ENCODE data around the gene MTG2. TPM values are rescaled to one million over a fixed set of nuclear protein-coding genes. Genes with fewer than 3 reads are reported as not detected.

MTG2 gene
- total RNA-seq, 1 donor from 2014 or later: 45.4 TPM

DNA sequence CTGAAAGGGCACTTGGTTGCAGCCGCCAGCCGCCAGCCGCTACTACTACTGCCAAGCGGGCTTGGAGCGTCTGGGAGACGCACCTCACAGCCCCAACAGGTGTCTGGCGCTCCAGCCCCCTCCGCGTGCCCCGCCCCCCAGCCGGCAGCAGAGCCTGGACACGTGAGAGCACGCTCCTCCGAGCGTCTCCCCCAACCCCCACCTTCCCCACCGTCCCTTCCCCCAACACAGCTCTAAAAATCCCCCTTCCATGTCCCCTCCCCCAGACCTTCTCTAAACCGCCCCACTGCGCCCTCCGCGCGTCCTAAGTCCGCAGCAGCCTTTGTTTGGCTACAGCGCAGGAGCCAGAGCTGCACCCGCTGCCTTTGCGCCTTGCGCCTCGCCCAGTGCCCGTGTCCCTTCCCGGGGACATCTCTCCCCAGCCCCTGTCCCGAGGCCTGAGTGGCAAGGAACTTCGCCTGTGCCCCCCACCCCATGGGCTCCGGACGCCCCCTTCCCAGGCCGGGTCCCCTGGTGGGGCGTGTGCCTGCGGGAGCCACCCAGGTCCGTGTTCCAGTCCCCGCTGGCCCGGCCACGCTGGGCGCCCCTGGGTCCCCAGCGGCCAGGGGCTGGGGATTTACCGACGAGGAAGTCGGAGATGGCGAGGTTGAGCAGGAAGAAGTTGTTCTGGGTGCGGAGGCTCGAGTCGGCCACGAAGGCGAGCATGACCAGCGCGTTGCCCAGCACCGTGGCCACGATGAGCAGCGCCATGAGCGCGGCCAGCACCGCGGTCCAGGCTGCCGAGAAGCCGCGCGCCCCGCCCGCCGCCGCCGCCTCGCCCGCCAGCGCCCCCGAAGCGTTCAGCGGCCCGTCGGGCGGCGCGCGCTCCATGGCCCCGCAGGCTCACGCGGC is 36.5 kb downstream of the MTG2 start:
- no peak for DNase-seq (ENCODE audit: low spot score)
- Mint-ChIP-seq H3K9me3 (no peaks in the 10 kb centered on the region), H3K27ac (no peak overlapping the region), H3K4me1 (ENCODE audit: low read depth) (no peaks in the 10 kb centered on the region), H3K4me3 (peak overlapping the region; percentile 15), H3K36me3 (ENCODE audit: low read depth) (no peaks in the 10 kb centered on the region), H3K27me3 (ENCODE audit: insufficient read depth) (peaks cover 20% of the 10 kb centered on the region)
- intact Hi-C loops (cut with micrococcal nuclease): no loop called here

DNA sequence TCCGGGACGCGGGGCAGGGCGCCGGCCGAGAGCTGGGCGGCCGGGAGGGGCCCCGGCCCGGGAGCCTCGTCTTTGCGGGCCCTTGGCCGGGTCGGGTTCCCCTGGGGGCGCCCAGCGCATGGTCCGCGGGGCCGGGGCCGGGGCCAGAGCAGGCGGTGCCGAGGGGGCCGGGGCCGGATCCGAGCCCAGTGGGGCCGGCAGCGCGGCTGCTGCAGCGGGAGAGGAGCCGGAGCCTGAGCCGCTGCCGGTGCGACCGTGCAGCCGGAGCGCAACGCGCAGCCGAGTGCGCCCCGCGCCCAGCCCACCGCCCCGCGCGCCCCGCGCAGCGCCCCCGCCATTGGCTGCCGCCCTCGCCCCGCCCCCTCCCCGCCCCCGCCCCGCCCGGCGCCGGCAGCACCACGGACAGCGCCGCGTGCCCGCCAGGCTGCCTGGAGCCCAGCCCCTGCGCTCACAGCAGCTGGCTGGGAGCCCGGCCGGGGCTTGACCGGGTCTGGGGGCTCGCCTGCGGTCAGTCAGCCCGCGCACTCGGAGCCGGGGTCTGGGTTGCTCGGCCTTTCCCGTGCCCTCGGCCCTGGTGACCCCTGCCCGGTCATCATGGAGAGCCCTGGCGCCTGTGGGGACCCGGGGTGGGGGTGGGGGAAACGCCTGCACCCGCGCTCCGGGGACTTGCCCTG is 37.3 kb downstream of the MTG2 start, which contains the start of gene HRH3:
HRH3 (minus strand) TSS at position 287 of the 674 bp plus-strand sequence. CDS start 308 bp downstream, outside the sequence.
- DNase-seq (ENCODE audit: low spot score): peak; percentile 47
- no peak within 1 kb of the TSS for H3K27ac Mint-ChIP-seq
- H3K4me1 Mint-ChIP-seq (ENCODE audit: low read depth): no peaks in the 10 kb centered on the region
- H3K9me3 Mint-ChIP-seq: no peaks in the 10 kb centered on the region
- intact Hi-C loops (cut with micrococcal nuclease): loop anchor here (1.0 kb wide), 1 partner anchor 18 kb away; the partner anchor contains the start of gene OSBPL2
- peak within 1 kb of the TSS; percentile 15 for H3K4me3 Mint-ChIP-seq
- H3K36me3 Mint-ChIP-seq (ENCODE audit: low read depth): no peaks in the 10 kb centered on the region
- peaks cover 20% of the 10 kb centered on the region for H3K27me3 Mint-ChIP-seq (ENCODE audit: insufficient read depth)

DNA sequence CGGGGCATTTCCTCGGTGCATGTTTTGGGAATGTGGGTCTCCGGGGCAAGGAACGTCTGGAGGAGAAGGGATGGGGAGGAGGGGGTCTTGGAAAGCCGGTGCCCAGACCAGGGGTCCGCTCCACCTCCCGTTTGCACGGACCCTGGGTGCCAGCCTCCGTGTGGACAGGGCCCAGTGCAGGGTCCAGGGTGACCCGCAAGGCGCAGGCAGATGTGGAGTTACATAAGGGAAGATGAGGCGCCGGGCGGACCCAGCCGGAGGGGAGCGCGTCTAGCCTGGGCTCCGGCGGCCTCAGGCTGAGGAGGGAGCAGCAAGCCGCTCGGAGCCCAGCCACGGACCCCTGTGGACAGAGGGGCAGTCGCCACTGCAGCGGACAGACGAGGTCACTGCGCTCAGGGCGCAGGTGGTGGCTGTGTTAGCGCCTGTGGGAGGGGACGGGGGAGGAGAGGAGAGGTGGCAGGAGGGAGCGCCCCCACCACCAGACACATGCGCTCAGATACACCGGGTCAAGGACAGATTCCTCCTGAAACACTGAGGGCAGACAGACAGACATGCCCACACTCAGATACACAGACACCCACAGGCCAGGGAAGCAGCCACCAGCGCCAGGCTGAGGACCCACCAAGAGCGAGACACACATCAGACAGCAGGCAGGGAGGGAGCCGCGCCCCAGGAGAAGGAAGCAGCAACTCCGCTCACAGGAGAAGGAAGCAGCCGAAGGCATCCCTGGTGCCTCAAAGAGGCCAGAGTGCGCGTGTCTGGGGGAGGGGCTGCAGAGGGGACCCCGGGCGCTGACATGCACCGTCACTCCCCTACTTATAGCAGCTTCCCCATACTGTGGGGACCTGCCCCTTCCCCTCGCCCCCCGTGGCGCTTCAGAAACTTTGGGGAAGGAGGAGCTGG is 38.1 kb downstream of the MTG2 start:
- intact Hi-C loops (cut with micrococcal nuclease): loop anchor here (1.0 kb wide), 1 partner anchor 17 kb away; the partner anchor contains the start of gene OSBPL2
- Mint-ChIP-seq H3K27me3 (ENCODE audit: insufficient read depth) (peaks cover 19% of the 10 kb centered on the region), H3K4me1 (ENCODE audit: low read depth) (no peaks in the 10 kb centered on the region), H3K4me3 (peak overlapping the region; percentile 11), H3K36me3 (ENCODE audit: low read depth) (no peaks in the 10 kb centered on the region), H3K9me3 (no peaks in the 10 kb centered on the region), H3K27ac (no peak overlapping the region)
- no peak for DNase-seq (ENCODE audit: low spot score)

DNA sequence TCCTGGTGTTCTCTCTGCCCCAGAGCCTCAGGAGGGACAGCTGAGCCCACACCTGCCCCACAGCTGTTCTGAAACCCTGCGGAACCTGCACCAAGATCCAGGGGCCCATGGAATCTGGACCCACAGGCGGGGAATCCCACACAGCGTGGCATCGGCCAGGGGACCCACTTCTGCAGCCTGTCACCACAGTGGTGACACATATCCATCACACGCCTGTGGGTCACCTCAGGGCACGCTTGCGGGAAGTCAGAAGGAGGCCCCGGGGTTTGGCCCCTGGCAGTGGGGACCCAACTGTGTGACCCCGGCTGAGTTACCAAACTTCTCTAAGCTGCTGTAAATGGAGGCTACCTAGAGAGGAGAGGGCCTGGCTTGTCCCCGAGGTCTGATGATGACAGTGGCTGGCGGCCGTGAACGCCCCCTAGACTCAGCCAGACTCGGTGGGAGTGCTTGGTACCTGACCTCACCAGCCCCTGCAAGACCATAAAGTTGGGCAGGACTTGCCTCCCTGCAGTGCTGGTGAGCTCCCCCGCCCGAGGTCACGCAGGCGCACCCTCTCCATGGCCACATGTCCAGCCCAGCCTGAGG is 39.5 kb downstream of the MTG2 start:
- no peak overlapping the region for H3K4me3 Mint-ChIP-seq
- intact Hi-C loops (cut with micrococcal nuclease): no loop called here
- H3K27me3 Mint-ChIP-seq (ENCODE audit: insufficient read depth): peaks cover 17% of the 10 kb centered on the region
- H3K9me3 Mint-ChIP-seq: no peaks in the 10 kb centered on the region
- H3K27ac Mint-ChIP-seq: no peak overlapping the region
- DNase-seq (ENCODE audit: low spot score): no peak
- H3K36me3 Mint-ChIP-seq (ENCODE audit: low read depth): no peaks in the 10 kb centered on the region
- H3K4me1 Mint-ChIP-seq (ENCODE audit: low read depth): no peaks in the 10 kb centered on the region

DNA sequence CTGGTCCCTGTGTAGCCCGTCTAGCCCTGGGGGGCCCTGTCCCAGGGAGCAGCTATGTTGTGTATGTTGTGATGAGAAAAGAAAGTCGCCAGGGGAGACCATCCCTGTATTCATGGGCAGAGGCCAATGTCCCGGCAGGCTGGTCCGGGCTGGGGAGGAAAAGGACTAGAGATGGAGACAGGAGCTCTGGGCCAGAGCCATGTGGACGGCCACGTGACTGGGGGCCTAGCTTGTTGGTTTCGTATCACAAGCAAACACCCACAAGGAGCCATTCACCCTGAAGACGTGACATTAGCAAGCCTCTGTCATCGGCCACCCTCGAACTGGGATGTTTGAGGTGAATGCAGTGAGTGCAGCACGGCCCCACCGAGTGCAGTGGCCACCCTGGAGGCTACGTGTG is 40.1 kb downstream of the MTG2 start:
- no peak overlapping the region for H3K4me3 Mint-ChIP-seq
- peaks cover 17% of the 10 kb centered on the region for H3K27me3 Mint-ChIP-seq (ENCODE audit: insufficient read depth)
- H3K27ac Mint-ChIP-seq: no peak overlapping the region
- H3K9me3 Mint-ChIP-seq: no peaks in the 10 kb centered on the region
- no peaks in the 10 kb centered on the region for H3K4me1 Mint-ChIP-seq (ENCODE audit: low read depth)
- intact Hi-C loops (cut with micrococcal nuclease): no loop called here
- DNase-seq (ENCODE audit: low spot score): no peak
- no peaks in the 10 kb centered on the region for H3K36me3 Mint-ChIP-seq (ENCODE audit: low read depth)

DNA sequence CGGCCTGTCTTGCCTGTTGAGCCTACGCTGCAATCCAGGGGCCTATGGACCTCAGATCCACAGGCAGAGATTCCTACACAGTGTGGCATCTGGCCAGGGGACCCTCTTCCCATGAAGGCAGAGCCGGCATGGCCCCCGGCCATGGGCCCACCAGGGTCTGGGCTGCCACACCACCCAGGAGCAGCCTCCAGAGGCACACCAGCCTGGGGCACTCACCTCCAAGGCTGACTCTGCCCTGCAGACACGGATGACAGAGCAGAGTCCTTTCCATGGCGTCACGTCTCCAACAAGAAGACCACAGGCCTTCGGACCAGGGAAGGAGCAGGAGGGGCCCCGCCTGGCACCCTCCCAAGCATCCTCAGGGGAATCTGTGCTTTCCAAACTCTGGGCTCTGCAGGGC is 40.7 kb downstream of the MTG2 start:
- Mint-ChIP-seq H3K4me3 (no peak overlapping the region), H3K36me3 (ENCODE audit: low read depth) (no peaks in the 10 kb centered on the region), H3K4me1 (ENCODE audit: low read depth) (no peaks in the 10 kb centered on the region), H3K27ac (no peak overlapping the region), H3K27me3 (ENCODE audit: insufficient read depth) (peaks cover 17% of the 10 kb centered on the region), H3K9me3 (no peaks in the 10 kb centered on the region)
- intact Hi-C loops (cut with micrococcal nuclease): no loop called here
- no peak for DNase-seq (ENCODE audit: low spot score)

DNA sequence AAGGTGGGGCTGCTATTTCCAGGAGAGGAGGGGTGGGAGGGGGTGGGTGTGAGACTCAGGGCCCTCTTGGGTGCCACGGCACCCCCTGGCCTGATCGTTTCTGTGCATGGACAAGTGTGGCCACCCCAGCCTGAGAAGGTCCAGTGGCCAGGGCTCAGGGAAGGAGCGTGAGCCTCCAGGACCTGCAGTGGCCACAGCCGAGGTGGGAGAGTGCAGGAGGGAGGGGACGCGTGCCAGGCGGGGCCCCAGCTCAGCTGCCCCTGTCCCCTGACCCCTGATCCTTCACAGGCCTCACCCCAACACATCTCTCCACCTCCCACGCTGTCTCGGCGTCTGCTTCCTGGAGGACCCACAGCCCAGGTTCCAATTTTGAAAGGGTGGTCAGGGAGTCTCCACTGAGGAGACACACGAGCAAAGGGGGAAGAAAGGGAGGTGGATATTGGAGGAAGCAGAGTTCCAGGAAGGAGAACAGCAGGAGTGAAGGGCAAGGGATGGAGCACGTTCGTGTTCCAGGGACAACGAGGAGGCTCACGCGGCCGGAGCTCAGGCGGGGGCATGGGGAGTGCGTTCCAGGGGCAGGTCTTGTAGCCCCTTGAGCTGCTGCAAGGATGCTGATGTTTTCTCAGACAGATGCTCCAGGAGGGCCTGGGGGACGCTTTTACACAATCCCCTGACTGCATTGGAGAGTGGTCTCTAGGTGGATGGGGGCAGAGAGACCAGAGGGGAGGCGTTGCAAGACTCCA is 41.5 kb downstream of the MTG2 start:
- H3K27ac Mint-ChIP-seq: no peak overlapping the region
- H3K9me3 Mint-ChIP-seq: no peaks in the 10 kb centered on the region
- intact Hi-C loops (cut with micrococcal nuclease): no loop called here
- no peak overlapping the region for H3K4me3 Mint-ChIP-seq
- peaks cover 11% of the 10 kb centered on the region for H3K27me3 Mint-ChIP-seq (ENCODE audit: insufficient read depth)
- DNase-seq (ENCODE audit: low spot score): no peak
- H3K36me3 Mint-ChIP-seq (ENCODE audit: low read depth): no peaks in the 10 kb centered on the region
- H3K4me1 Mint-ChIP-seq (ENCODE audit: low read depth): no peaks in the 10 kb centered on the region

DNA sequence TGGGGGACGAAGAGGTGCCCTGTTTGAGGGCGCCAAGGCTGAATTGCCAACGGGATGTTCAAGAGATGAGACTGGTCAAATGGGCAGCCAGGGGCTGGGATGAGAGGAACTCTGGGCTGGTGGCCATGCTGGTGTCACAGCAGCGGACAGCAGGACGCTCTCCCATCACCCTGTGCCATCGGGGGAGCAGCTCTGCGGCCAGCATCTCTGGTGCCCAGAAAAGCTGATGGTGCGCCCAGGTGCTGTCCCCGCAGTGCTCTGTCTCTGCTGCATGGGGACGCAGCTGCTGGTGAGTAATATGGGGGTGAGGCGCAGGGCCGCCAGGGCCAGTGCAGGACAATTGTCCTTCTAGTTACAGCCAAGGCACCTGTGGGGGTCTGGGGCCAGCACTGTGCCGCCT is 42.2 kb downstream of the MTG2 start:
- Mint-ChIP-seq H3K36me3 (ENCODE audit: low read depth) (no peaks in the 10 kb centered on the region), H3K4me1 (ENCODE audit: low read depth) (no peaks in the 10 kb centered on the region), H3K4me3 (no peak overlapping the region), H3K9me3 (no peaks in the 10 kb centered on the region), H3K27ac (no peak overlapping the region), H3K27me3 (ENCODE audit: insufficient read depth) (peaks cover 11% of the 10 kb centered on the region)
- intact Hi-C loops (cut with micrococcal nuclease): no loop called here
- DNase-seq (ENCODE audit: low spot score): no peak

DNA sequence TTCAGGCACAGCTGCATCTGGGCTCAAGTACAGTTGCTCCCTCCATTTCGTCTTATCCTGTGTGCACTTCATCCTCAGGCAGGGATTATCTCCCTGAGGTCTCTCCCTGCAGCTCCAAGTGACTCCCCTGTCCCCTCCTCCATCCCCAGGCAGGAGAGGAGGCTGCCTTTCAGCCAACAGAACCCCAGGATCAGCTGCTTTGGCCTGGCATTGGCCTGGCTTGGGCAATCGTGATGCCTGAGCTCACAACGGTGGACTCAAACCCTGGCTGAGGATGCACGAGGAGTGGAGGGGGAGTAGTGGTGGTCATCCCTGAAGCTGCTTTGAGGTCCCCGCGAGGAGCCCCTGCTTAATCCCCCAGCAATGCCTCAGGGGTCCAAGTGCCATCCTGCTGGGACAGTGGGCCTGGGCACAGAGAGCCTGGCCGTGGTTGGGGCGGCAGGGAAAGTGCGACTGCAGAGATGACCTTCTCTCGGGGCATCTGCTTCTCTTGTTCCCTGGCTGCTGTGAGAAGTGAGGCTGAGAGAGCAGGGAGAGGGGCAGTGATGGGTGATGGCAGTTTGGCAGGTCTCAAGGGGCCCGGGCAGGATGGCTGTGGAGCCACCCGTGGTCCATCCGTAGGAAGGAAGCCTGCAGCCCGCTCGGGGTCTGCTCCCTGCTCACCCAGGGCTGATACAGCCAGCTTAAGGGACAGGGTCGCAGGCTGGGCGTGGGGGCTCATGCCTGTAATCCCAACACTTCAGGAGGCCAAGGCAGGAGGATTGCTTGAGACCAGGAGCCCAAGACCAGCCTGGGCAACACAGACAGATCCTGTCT is 43.2 kb downstream of the MTG2 start:
- Mint-ChIP-seq H3K4me3 (no peak overlapping the region), H3K4me1 (ENCODE audit: low read depth) (no peaks in the 10 kb centered on the region), H3K36me3 (ENCODE audit: low read depth) (no peaks in the 10 kb centered on the region), H3K9me3 (no peaks in the 10 kb centered on the region), H3K27me3 (ENCODE audit: insufficient read depth) (peaks cover 7% of the 10 kb centered on the region), H3K27ac (no peak overlapping the region)
- no peak for DNase-seq (ENCODE audit: low spot score)
- intact Hi-C loops (cut with micrococcal nuclease): no loop called here

DNA sequence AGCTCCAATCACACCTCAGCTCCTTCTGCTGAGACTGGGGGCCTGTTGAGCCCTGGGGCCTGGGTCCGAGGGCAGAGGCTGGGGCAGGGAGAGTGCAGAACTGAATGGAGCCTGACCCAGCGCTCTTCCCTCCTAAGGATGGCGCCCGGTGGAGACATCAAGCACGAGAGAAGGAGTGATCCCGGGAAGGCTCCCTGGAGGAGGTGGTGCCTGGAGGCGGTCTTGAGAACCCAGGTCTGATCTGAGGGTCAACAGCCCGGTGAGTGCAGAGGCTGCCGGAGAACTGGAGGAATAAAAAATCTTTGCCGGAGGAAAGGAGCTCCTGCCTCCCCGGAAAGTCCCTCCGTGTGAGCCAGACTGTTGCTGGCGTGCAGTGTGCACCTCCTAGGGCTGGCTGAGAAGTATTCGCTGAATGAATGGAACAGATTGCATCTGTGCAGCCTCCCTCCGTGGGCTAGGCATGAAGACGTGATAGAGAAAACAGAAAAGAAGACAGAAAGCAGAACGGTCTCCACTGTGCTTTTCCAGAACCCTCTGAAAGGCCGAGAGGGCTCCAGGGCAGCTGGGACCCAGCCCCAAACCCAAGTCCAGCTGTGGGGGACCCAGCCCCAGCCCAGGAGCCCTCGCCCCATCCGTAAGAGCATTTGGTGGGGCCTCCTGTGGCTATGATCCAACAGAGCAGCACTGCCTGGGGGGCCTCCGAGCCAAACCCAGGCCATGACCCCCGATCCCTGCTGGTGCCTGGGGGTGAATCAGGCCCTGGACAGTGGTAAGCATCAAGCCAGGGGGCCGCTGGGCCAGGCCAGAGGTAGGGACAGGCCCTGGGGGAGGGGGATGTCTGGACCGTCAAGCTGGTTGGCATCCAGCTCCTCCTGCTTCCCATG is 44.1 kb downstream of the MTG2 start:
- intact Hi-C loops (cut with micrococcal nuclease): no loop called here
- H3K27me3 Mint-ChIP-seq (ENCODE audit: insufficient read depth): no peaks in the 10 kb centered on the region
- DNase-seq (ENCODE audit: low spot score): no peak
- H3K27ac Mint-ChIP-seq: no peak overlapping the region
- no peak overlapping the region for H3K4me3 Mint-ChIP-seq
- no peaks in the 10 kb centered on the region for H3K9me3 Mint-ChIP-seq
- no peaks in the 10 kb centered on the region for H3K36me3 Mint-ChIP-seq (ENCODE audit: low read depth)
- H3K4me1 Mint-ChIP-seq (ENCODE audit: low read depth): no peaks in the 10 kb centered on the region

DNA sequence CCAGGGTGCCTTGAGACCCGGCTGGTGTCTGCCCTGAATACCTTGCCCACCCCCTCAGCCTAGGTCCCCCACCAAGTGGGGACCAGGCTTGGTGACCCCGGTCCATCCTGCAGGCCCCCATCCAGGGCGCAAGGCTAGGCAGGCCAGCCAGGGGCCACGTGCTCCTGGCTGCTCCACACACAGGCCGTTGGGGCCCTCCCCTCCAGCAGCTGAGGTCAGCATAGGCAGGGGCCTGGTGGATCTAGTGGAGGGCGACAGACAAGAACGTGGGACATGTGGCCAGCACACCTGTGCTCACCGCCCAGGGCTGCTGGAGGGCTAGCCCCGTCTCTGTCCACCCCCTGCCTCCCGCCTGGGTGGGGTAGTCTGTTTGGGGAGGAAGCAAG is 44.8 kb downstream of the MTG2 start:
- no peak overlapping the region for H3K4me3 Mint-ChIP-seq
- H3K4me1 Mint-ChIP-seq (ENCODE audit: low read depth): no peaks in the 10 kb centered on the region
- H3K9me3 Mint-ChIP-seq: no peaks in the 10 kb centered on the region
- H3K27ac Mint-ChIP-seq: no peak overlapping the region
- no peaks in the 10 kb centered on the region for H3K27me3 Mint-ChIP-seq (ENCODE audit: insufficient read depth)
- DNase-seq (ENCODE audit: low spot score): no peak
- H3K36me3 Mint-ChIP-seq (ENCODE audit: low read depth): no peaks in the 10 kb centered on the region
- intact Hi-C loops (cut with micrococcal nuclease): no loop called here
